ENCODE results near the gene UQCC2. TPM values are rescaled to one million over a fixed set of nuclear protein-coding genes. Genes with fewer than 3 reads are reported as not detected.

UQCC2 gene
- total and polyA plus RNA-seq, 4 donors: 6.8 to 75.9 (median 22.4) TPM

- H3K36me3 ChIP-seq (ENCODE audit: control insufficient read depth in 4 of 4, insufficient read depth in 3 of 4, low read depth in 1 of 4, low read length in 3 of 4): no peaks in the 10 kb centered on the region
These were observed 48.5 kb downstream of the UQCC2 start for GRCh38 chr6:33663028-33663427.

GRCh38 chr6:33662318-33662717 is 49.2 kb downstream of the UQCC2 start:
- Histone ChIP-seq H3K36me3 (ENCODE audit: control insufficient read depth in 4 of 4, insufficient read depth in 3 of 4, low read depth in 1 of 4, low read length in 3 of 4) (no peaks in the 10 kb centered on the region), H3K9ac (ENCODE audit: low read depth in 1 of 2, low read length in 2 of 2) (no peak overlapping the region), H3K27me3 (ENCODE audit: control insufficient read depth in 4 of 4, insufficient read depth in 4 of 4, low read length in 3 of 4) (no peaks in the 10 kb centered on the region), H3K4me1 (ENCODE audit: control insufficient read depth in 4 of 4, insufficient read depth in 4 of 4, low read length in 3 of 4) (no peaks in the 10 kb centered on the region), H3K27ac (ENCODE audit: low read depth in 1 of 2, low read length in 2 of 2) (no peak overlapping the region), H3K4me3 (ENCODE audit: low read depth in 1 of 3, low read length in 3 of 3) (no peak overlapping the region), H3K9me3 (ENCODE audit: control insufficient read depth in 4 of 4, low read length in 3 of 4) (no peaks in the 10 kb centered on the region)
- 91% methylated on average over 11 of the region's 11 CpGs for WGBS
- TF ChIP-seq REST (IDR thresholded peaks at IDR 0.05) (no peak), EGR1 (IDR thresholded peaks at IDR 0.05; ENCODE audit: low read depth in 2 of 2) (no peak), FOXA2 (IDR thresholded peaks at IDR 0.05) (no peak), RAD21 (IDR thresholded peaks at IDR 0.05) (no peak), RXRA (IDR thresholded peaks at IDR 0.05) (no peak), GABPA (IDR thresholded peaks at IDR 0.05 in 1 of 2, conservative IDR thresholded peaks at IDR 0.05 in 1 of 2) (no peak), YY1 (IDR thresholded peaks at IDR 0.05) (no peak), JUND (IDR thresholded peaks at IDR 0.05) (no peak), TAF1 (conservative IDR thresholded peaks at IDR 0.05) (no peak), SP1 (IDR thresholded peaks at IDR 0.05) (no peak), HNF4A (conservative IDR thresholded peaks at IDR 0.05) (no peak), FOXA1 (IDR thresholded peaks at IDR 0.05) (no peak), HNF4G (IDR thresholded peaks at IDR 0.05) (no peak), MAX (IDR thresholded peaks at IDR 0.05) (no peak), NR2F2 (IDR thresholded peaks at IDR 0.05) (no peak)
- TF ChIP-seq, protein P1, sequence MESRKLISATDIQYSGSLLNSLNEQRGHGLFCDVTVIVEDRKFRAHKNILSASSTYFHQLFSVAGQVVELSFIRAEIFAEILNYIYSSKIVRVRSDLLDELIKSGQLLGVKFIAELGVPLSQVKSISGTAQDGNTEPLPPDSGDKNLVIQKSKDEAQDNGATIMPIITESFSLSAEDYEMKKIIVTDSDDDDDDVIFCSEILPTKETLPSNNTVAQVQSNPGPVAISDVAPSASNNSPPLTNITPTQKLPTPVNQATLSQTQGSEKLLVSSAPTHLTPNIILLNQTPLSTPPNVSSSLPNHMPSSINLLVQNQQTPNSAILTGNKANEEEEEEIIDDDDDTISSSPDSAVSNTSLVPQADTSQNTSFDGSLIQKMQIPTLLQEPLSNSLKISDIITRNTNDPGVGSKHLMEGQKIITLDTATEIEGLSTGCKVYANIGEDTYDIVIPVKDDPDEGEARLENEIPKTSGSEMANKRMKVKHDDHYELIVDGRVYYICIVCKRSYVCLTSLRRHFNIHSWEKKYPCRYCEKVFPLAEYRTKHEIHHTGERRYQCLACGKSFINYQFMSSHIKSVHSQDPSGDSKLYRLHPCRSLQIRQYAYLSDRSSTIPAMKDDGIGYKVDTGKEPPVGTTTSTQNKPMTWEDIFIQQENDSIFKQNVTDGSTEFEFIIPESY (IDR thresholded peaks at IDR 0.05): no peak
- TF ChIP-seq, protein P2, sequence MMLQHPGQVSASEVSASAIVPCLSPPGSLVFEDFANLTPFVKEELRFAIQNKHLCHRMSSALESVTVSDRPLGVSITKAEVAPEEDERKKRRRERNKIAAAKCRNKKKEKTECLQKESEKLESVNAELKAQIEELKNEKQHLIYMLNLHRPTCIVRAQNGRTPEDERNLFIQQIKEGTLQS (IDR thresholded peaks at IDR 0.05): no peak
- TF ChIP-seq, protein P3, sequence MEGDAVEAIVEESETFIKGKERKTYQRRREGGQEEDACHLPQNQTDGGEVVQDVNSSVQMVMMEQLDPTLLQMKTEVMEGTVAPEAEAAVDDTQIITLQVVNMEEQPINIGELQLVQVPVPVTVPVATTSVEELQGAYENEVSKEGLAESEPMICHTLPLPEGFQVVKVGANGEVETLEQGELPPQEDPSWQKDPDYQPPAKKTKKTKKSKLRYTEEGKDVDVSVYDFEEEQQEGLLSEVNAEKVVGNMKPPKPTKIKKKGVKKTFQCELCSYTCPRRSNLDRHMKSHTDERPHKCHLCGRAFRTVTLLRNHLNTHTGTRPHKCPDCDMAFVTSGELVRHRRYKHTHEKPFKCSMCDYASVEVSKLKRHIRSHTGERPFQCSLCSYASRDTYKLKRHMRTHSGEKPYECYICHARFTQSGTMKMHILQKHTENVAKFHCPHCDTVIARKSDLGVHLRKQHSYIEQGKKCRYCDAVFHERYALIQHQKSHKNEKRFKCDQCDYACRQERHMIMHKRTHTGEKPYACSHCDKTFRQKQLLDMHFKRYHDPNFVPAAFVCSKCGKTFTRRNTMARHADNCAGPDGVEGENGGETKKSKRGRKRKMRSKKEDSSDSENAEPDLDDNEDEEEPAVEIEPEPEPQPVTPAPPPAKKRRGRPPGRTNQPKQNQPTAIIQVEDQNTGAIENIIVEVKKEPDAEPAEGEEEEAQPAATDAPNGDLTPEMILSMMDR (IDR thresholded peaks at IDR 0.05; ENCODE audit: low read depth, low read length, missing input control): no peak
- no peak for DNase-seq (ENCODE audit: low spot score)

More at GRCh38 chr6:33663028-33663427, 48.5 kb downstream of the UQCC2 start:
- WGBS: 83% methylated on average over 5 of the region's 5 CpGs
- H3K4me1 ChIP-seq (ENCODE audit: control insufficient read depth in 4 of 4, insufficient read depth in 4 of 4, low read length in 3 of 4): no peaks in the 10 kb centered on the region
- no peak for TF ChIP-seq RAD21 (IDR thresholded peaks at IDR 0.05)
- H3K27me3 ChIP-seq (ENCODE audit: control insufficient read depth in 4 of 4, insufficient read depth in 4 of 4, low read length in 3 of 4): no peaks in the 10 kb centered on the region
- no peak overlapping the region for H3K9ac ChIP-seq (ENCODE audit: low read depth in 1 of 2, low read length in 2 of 2)
- no peak overlapping the region for H3K27ac ChIP-seq (ENCODE audit: low read depth in 1 of 2, low read length in 2 of 2)
- no peaks in the 10 kb centered on the region for H3K9me3 ChIP-seq (ENCODE audit: control insufficient read depth in 4 of 4, low read length in 3 of 4)
- H3K4me3 ChIP-seq (ENCODE audit: low read depth in 1 of 3, low read length in 3 of 3): no peak overlapping the region
- DNase-seq (ENCODE audit: low spot score): no peak

Measured in liver (tissue), 9 donors.